ENCODE measurements around the gene MUC5AC.
"Not testable (repeated sequence)": the region's sequence is repeated elsewhere in the genome, so short reads cannot be mapped to it uniquely, and the experiment has no call there.

DNA sequence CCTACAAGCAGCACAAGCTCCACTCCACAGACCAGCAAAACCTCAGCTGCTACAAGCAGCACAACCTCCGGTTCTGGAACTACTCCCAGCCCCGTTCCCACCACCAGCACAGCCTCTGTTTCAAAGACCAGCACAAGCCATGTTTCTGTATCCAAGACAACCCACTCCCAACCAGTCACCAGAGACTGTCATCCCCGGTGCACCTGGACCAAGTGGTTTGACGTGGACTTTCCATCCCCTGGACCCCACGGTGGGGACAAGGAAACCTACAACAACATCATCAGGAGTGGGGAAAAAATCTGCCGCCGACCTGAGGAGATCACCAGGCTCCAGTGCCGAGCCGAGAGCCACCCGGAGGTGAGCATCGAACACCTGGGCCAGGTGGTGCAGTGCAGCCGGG is 32.1 kb downstream of the MUC5AC start:
- TF ChIP-seq EZH2 (IDR thresholded peaks at IDR 0.05; ENCODE audit: borderline replicate concordance, low read depth, low read length, severe bottlenecking); CTCF (IDR thresholded peaks at IDR 0.05; ENCODE audit: borderline replicate concordance, extremely low read depth, low read length, poor library complexity, severe bottlenecking): not testable (repeated sequence)

Measured in DND-41 (cell line).